GM12878 (cell line): ENCODE results near the gene TMEM79. TPM values are rescaled to one million over a fixed set of nuclear protein-coding genes. Genes with fewer than 3 reads are reported as not detected.

ENCODE experiments used
- ATAC-seq: fragments of 200-7000 bp; cut with Tn5 transposase; 3 replicates; pipeline ENCODE4 v1.9.1; 2020; ENCODE audit warnings: mild to moderate bottlenecking, moderate library complexity
- BruUV-seq: library from RNA; stranded (reverse); fragments of 400-500 nt; replicated peaks from 2 replicates; lab custom pipeline; 2021; lab: Mats Ljungman, UMichigan
- CTCF ChIA-PET: fragments of 300-600 bp; sonication (Branson Sonifier 250); formaldehyde crosslinking; extraction: SDS; loops from one replicate; lab custom pipeline; 2021; ENCODE audit warnings: inconsistent platforms; lab: Yijun Ruan, JAX
- POLR2A ChIA-PET: fragments of 350-600 bp; formaldehyde crosslinking; extraction: SDS; loops from one replicate; lab custom pipeline; 2021; ENCODE audit warnings: inconsistent platforms; lab: Charles Lee
- RAD21 ChIA-PET: fragments of 300-600 bp; sonication (Branson Sonifier 250); formaldehyde crosslinking; loops from one replicate; lab custom pipeline; 2023; ENCODE audit warnings: antibody characterized with exemption; ENCODE audit not compliant: unreplicated experiment; lab: Charles Lee
- SMC1A ChIA-PET: fragments of 300-600 bp; sonication (Branson Sonifier 250); formaldehyde crosslinking; loops from one replicate; lab custom pipeline; 2023; ENCODE audit not compliant: unreplicated experiment, uncharacterized antibody; lab: Charles Lee
- DNase-seq: peaks from one replicate; pipeline ENCODE4 v3.0.0-alpha.2; 2011; ENCODE audit warnings: low read depth, low spot score
- FAIRE-seq: peaks from 3 replicates; lab custom pipeline; 2011; peaks lifted over from hg19 to GRCh38; lab: Jason Lieb, UNC
- H2AFZ ChIP-seq: 2 replicates; pipeline ENCODE4 v1.6.0; 2011; ENCODE audit warnings: low read depth, low read length, control low read depth; ENCODE audit not compliant: control insufficient read depth
- H3K27ac ChIP-seq: 2 replicates; pipeline ENCODE4 v1.5.1; 2011; ENCODE audit warnings: control low read depth; ENCODE audit not compliant: control insufficient read depth, insufficient read depth
- H3K27me3 ChIP-seq, 2 experiments: replicated peaks in 1 of 2; 2 replicates each; pipeline versions ENCODE4 v1.6.0 to v1.6.1; 2011; ENCODE audit warnings: low read length in 1 of 2; ENCODE audit not compliant: control insufficient read depth in 2 of 2, insufficient read depth in 2 of 2
- H3K36me3 ChIP-seq, 2 experiments: 2 replicates each; pipeline ENCODE4 v1.5.1; 2011; ENCODE audit warnings: low read length in 1 of 2; ENCODE audit not compliant: control insufficient read depth in 2 of 2, insufficient read depth in 2 of 2
- H3K4me1 ChIP-seq: 2 replicates; pipeline ENCODE4 v1.6.1; 2011; ENCODE audit warnings: mild to moderate bottlenecking, low read length, moderate library complexity, mixed read lengths; ENCODE audit not compliant: control insufficient read depth, insufficient read depth
- H3K4me2 ChIP-seq: 2 replicates; pipeline ENCODE4 v1.6.0; 2011; ENCODE audit warnings: control low read depth; ENCODE audit not compliant: control insufficient read depth, insufficient read depth
- H3K4me3 ChIP-seq: fragments of 200-600 bp; sonication (generic); 2 replicates; pipeline ENCODE4 v1.5.1; 2016
- H3K79me2 ChIP-seq: 2 replicates; pipeline ENCODE4 v1.6.0; 2011; ENCODE audit warnings: low read length; ENCODE audit not compliant: control insufficient read depth, insufficient read depth
- H3K9ac ChIP-seq: 2 replicates; pipeline ENCODE4 v1.8.0; 2011; ENCODE audit warnings: low read length, control low read depth, mixed read lengths; ENCODE audit not compliant: control insufficient read depth, insufficient read depth
- H3K9me3 ChIP-seq: replicated peaks from 3 replicates; pipeline ENCODE4 v1.5.1; 2011; ENCODE audit warnings: mild to moderate bottlenecking, low read length; ENCODE audit not compliant: control insufficient read depth, insufficient read depth
- H4K20me1 ChIP-seq: 2 replicates; pipeline ENCODE4 v1.6.0; 2011; ENCODE audit not compliant: control insufficient read depth, insufficient read depth
- CBFB ChIP-seq: IDR thresholded peaks from 2 replicates; pipeline ENCODE4 v1.6.1; 2016; ENCODE audit warnings: antibody characterized with exemption, low read depth
- CHD1 ChIP-seq: IDR thresholded peaks from 2 replicates; pipeline ENCODE4 v1.6.1; 2012; ENCODE audit warnings: low read depth, low read length, improper control_type of control experiment
- ESRRA ChIP-seq: IDR thresholded peaks from 2 replicates; pipeline ENCODE4 v1.6.1; 2012; ENCODE audit warnings: mild to moderate bottlenecking, low read length, improper control_type of control experiment
- JUND ChIP-seq: IDR thresholded peaks from 2 replicates; pipeline ENCODE4 v1.6.1; 2012; ENCODE audit warnings: low read depth, mild to moderate bottlenecking, low read length, improper control_type of control experiment, moderate library complexity
- MXI1 ChIP-seq: fragments of 150-350 bp; IDR thresholded peaks from 2 replicates; pipeline ENCODE4 v1.6.1; 2011; ENCODE audit warnings: low read depth, mild to moderate bottlenecking, inconsistent platforms, low read length, improper control_type of control experiment
- NBN ChIP-seq: fragments of 450-650 bp; IDR thresholded peaks from 2 replicates; pipeline ENCODE4 v1.6.1; 2016
- NKRF ChIP-seq: fragments of 450-650 bp; conservative IDR thresholded peaks from 2 replicates; pipeline ENCODE4 v1.6.1; 2017; ENCODE audit warnings: mild to moderate bottlenecking, moderate library complexity
- PML ChIP-seq: IDR thresholded peaks from 2 replicates; pipeline ENCODE4 v1.6.1; 2012; ENCODE audit warnings: low read length, inconsistent platforms
- POLR2AphosphoS2 ChIP-seq: IDR thresholded peaks from 2 replicates; pipeline ENCODE4 v1.6.1; 2011; ENCODE audit warnings: low read depth, mild to moderate bottlenecking, low read length, improper control_type of control experiment, moderate library complexity
- RBBP5 ChIP-seq: fragments of 200-600 bp; sonication (generic); conservative IDR thresholded peaks from 2 replicates; pipeline ENCODE4 v1.6.1; 2016
- TCF12 ChIP-seq: IDR thresholded peaks from 2 replicates; pipeline ENCODE4 v1.6.1; 2011; ENCODE audit warnings: low read depth, mild to moderate bottlenecking, low read length
- WGBS: methylation state at CpG from one replicate; pipeline ENCODE4 v1.1.6; 2016; ENCODE audit warnings: low lambda C conversion rate; ENCODE audit not compliant: insufficient replicate concordance, insufficient coverage; ENCODE audit errors: missing lambda C conversion rate; 5-methylcytosine and 5-hydroxymethylcytosine counted together
- in situ Hi-C: fragments of 300-500 bp; cut with MboI; formaldehyde crosslinking; loops from 9 replicates; pipeline ENCODE4 v1.14.3; 2018; ENCODE audit warnings: mixed read lengths
- intact Hi-C: fragments of 100-400 bp; cut with micrococcal nuclease; formaldehyde crosslinking; loops from one replicate; pipeline ENCODE4 v1.14.2; 2022; ENCODE audit not compliant: unreplicated experiment
- polyA plus RNA-seq, 11 experiments: library from polyadenylated mRNA; depleted of rRNA in 4 of 11; unstranded in 6 of 11; stranded (reverse) in 5 of 11; fragments of >200 nt; fragmentation: Nextera tagmentation in 4 of 11; fragmentation: Illumina TruSeq in 1 of 11; extraction: Ambion mirVana in 4 of 11; extraction: Trizol in 1 of 11; gene quantifications; 1 replicate in 1 of 11; 2 replicates in 10 of 11; pipeline versions ENCODE4 v1.2.1 to v1.2.3, GENCODE V29; 2011 to 2016; ENCODE audit warnings: inconsistent platforms in 2 of 11, missing spikeins in 2 of 11, low read depth in 1 of 11
- total RNA-seq, 4 experiments: library from RNA; depleted of rRNA in 3 of 4; stranded (reverse); fragments of >200 nt in 3 of 4; fragmentation: Illumina TruSeq in 1 of 4; extraction: Trizol in 1 of 4; gene quantifications; 2 replicates each; pipeline versions ENCODE4 v1.2.1 to v1.2.3, GENCODE V29; 2013 to 2021
- TF ChIP-seq, protein P1 (sequence below): fragments of 450-650 bp; IDR thresholded peaks from 2 replicates; pipeline ENCODE4 v1.6.1; 2016; ENCODE audit warnings: mild to moderate bottlenecking, moderate library complexity, borderline replicate concordance
- TF ChIP-seq, protein P2 (sequence below): IDR thresholded peaks from 2 replicates; pipeline ENCODE4 v1.6.1; 2011; ENCODE audit warnings: borderline replicate concordance, low read depth, mild to moderate bottlenecking, moderate library complexity, mixed read lengths, low read length; ENCODE audit not compliant: insufficient read depth; ENCODE audit errors: extremely low read length
- TF ChIP-seq, protein P3 (sequence below): fragments of 450-650 bp; IDR thresholded peaks from 2 replicates; pipeline ENCODE4 v1.6.1; 2017; ENCODE audit warnings: mild to moderate bottlenecking, moderate library complexity

Gene TMEM79
- total and polyA plus RNA-seq, 10 of the 15 experiments (the other 5 are each of a cell fraction or from before 2014, with no cell fraction given), result 0.47 to 5.2 (median 3.8) TPM

DNA sequence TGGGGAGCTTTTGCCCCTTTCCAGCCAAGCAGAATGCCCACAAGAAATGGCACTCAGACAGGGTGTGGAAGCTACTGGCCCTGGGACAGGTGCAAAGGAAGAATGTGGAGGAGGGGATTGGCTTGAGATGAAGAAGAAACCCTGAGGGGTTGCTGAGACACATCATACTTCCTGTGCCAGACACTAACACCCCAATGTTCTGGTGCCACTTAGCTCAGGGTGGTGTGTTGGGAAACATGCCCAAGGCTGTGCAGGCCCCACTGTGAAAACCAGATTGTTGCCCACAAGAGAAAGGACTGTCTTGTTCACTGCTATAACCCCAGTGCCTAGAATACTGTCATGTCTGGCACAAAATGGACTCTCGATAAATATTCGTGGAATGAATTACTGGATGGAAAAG lies 26.4 kb upstream of the TMEM79 start:
- H3K4me2 ChIP-seq, result no peak overlapping the region
- H3K9me3 ChIP-seq, result no peaks in the 10 kb centered on the region
- ChIA-PET POLR2A (interaction anchor here (0.5 kb wide), 1 partner anchor 115 kb away, joined by 3 read pairs; no protein-coding TSS in a partner anchor), SMC1A (interaction anchor here (2.0 kb wide), 1 partner anchor 11 kb away, joined by 4 read pairs; no protein-coding TSS in a partner anchor), RAD21 (no interaction called here), CTCF (interaction anchor here (0.9 to 1.2 kb wide), 2 partner anchors 62 to 112 kb away, joined by 3 to 4 read pairs; no protein-coding TSS in a partner anchor)
- no TSS peak for BruUV-seq
- H3K4me1 ChIP-seq, result no peaks in the 10 kb centered on the region
- H3K4me3 ChIP-seq, result no peak overlapping the region
- FAIRE-seq (no peak), ATAC-seq (no peak), DNase-seq (no peak)
- peaks cover 41 to 45% of the 10 kb centered on the region in 2 experiments for H3K36me3 ChIP-seq
- in situ Hi-C loops (no loop called here), intact Hi-C loops (no loop called here)
- H3K27me3 ChIP-seq, result no peaks in the 10 kb centered on the region
- 56% methylated on average over 2 of the region's 2 CpGs for WGBS
- H2AFZ ChIP-seq, result no peak overlapping the region
- H4K20me1 ChIP-seq, result no peaks in the 10 kb centered on the region
- no peaks in the 10 kb centered on the region for H3K79me2 ChIP-seq
- H3K27ac ChIP-seq, result no peak overlapping the region
- H3K9ac ChIP-seq, result no peak overlapping the region
- TF ChIP-seq, protein P1, sequence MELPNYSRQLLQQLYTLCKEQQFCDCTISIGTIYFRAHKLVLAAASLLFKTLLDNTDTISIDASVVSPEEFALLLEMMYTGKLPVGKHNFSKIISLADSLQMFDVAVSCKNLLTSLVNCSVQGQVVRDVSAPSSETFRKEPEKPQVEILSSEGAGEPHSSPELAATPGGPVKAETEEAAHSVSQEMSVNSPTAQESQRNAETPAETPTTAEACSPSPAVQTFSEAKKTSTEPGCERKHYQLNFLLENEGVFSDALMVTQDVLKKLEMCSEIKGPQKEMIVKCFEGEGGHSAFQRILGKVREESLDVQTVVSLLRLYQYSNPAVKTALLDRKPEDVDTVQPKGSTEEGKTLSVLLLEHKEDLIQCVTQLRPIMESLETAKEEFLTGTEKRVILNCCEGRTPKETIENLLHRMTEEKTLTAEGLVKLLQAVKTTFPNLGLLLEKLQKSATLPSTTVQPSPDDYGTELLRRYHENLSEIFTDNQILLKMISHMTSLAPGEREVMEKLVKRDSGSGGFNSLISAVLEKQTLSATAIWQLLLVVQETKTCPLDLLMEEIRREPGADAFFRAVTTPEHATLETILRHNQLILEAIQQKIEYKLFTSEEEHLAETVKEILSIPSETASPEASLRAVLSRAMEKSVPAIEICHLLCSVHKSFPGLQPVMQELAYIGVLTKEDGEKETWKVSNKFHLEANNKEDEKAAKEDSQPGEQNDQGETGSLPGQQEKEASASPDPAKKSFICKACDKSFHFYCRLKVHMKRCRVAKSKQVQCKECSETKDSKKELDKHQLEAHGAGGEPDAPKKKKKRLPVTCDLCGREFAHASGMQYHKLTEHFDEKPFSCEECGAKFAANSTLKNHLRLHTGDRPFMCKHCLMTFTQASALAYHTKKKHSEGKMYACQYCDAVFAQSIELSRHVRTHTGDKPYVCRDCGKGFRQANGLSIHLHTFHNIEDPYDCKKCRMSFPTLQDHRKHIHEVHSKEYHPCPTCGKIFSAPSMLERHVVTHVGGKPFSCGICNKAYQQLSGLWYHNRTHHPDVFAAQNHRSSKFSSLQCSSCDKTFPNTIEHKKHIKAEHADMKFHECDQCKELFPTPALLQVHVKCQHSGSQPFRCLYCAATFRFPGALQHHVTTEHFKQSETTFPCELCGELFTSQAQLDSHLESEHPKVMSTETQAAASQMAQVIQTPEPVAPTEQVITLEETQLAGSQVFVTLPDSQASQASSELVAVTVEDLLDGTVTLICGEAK, result no peak
- TF ChIP-seq NBN, result no peak
- TF ChIP-seq, protein P2, sequence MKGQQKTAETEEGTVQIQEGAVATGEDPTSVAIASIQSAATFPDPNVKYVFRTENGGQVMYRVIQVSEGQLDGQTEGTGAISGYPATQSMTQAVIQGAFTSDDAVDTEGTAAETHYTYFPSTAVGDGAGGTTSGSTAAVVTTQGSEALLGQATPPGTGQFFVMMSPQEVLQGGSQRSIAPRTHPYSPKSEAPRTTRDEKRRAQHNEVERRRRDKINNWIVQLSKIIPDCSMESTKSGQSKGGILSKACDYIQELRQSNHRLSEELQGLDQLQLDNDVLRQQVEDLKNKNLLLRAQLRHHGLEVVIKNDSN, result no peak
- TF ChIP-seq TCF12, result no peak
- TF ChIP-seq PML, result no peak
- TF ChIP-seq CHD1, result no peak
- no peak for TF ChIP-seq MXI1
- TF ChIP-seq, protein P3, sequence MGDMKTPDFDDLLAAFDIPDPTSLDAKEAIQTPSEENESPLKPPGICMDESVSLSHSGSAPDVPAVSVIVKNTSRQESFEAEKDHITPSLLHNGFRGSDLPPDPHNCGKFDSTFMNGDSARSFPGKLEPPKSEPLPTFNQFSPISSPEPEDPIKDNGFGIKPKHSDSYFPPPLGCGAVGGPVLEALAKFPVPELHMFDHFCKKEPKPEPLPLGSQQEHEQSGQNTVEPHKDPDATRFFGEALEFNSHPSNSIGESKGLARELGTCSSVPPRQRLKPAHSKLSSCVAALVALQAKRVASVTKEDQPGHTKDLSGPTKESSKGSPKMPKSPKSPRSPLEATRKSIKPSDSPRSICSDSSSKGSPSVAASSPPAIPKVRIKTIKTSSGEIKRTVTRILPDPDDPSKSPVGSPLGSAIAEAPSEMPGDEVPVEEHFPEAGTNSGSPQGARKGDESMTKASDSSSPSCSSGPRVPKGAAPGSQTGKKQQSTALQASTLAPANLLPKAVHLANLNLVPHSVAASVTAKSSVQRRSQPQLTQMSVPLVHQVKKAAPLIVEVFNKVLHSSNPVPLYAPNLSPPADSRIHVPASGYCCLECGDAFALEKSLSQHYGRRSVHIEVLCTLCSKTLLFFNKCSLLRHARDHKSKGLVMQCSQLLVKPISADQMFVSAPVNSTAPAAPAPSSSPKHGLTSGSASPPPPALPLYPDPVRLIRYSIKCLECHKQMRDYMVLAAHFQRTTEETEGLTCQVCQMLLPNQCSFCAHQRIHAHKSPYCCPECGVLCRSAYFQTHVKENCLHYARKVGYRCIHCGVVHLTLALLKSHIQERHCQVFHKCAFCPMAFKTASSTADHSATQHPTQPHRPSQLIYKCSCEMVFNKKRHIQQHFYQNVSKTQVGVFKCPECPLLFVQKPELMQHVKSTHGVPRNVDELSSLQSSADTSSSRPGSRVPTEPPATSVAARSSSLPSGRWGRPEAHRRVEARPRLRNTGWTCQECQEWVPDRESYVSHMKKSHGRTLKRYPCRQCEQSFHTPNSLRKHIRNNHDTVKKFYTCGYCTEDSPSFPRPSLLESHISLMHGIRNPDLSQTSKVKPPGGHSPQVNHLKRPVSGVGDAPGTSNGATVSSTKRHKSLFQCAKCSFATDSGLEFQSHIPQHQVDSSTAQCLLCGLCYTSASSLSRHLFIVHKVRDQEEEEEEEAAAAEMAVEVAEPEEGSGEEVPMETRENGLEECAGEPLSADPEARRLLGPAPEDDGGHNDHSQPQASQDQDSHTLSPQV, result no peak
- TF ChIP-seq NKRF, result no peak
- no peak for TF ChIP-seq RBBP5
- TF ChIP-seq JUND, result no peak
- no peak for TF ChIP-seq CBFB
- no peak for TF ChIP-seq POLR2AphosphoS2
- TF ChIP-seq ESRRA, result no peak
